Heart right ventricle (tissue), 16 donors: ENCODE data around the gene ADGRL3. TPM values are rescaled to one million over a fixed set of nuclear protein-coding genes. Genes with fewer than 3 reads are reported as not detected.

Source experiments
- ATAC-seq, 8 donors: fragments of 200-7000 bp; cut with Tn5 transposase; one replicate each; pipeline ENCODE4 v1.9.1; 2020; ENCODE audit warnings: mild to moderate bottlenecking in 8 of 8, moderate library complexity in 8 of 8, moderate number of reproducible peaks in 1 of 8
- DNase-seq, 2 donors: peaks; one replicate each; pipeline ENCODE4 v3.0.0-alpha.2; 2020
- H3K27ac ChIP-seq, 10 donors: fragments of 200-600 bp; sonication (generic) in 2 of 10; one replicate each; pipeline versions ENCODE4 v1.5.0 to v1.8.0; 2020 to 2022; ENCODE audit warnings: mild to moderate bottlenecking in 3 of 10
- H3K27me3 ChIP-seq, 7 donors: fragments of 200-600 bp; one replicate each; pipeline ENCODE4 v1.8.0; 2021 to 2022; ENCODE audit warnings: mild to moderate bottlenecking in 2 of 7
- H3K36me3 ChIP-seq, 9 donors: fragments of 200-600 bp; sonication (generic) in 1 of 9; one replicate each; pipeline versions ENCODE4 v1.5.0 to v1.8.0; 2020 to 2022; ENCODE audit warnings: mild to moderate bottlenecking in 2 of 9
- H3K4me1 ChIP-seq, 9 donors: fragments of 200-600 bp; sonication (generic) in 1 of 9; one replicate each; pipeline versions ENCODE4 v1.5.0 to v1.8.0; 2020 to 2022; ENCODE audit warnings: mild to moderate bottlenecking in 4 of 9
- H3K4me3 ChIP-seq, 10 donors: fragments of 200-600 bp; sonication (generic) in 2 of 10; one replicate each; pipeline versions ENCODE4 v1.5.0 to v1.8.0; 2020 to 2022; ENCODE audit warnings: mild to moderate bottlenecking in 7 of 10, moderate library complexity in 2 of 10
- H3K9me3 ChIP-seq, 11 donors: fragments of 200-600 bp in 10 of 11; sonication (generic) in 2 of 11; one replicate each; pipeline versions ENCODE4 v1.5.0 to v1.8.0; 2013 to 2022; ENCODE audit warnings: mild to moderate bottlenecking in 2 of 11, control low read depth in 1 of 11, moderate library complexity in 1 of 11
- CTCF ChIP-seq, 9 donors: fragments of 200-600 bp; sonication (generic) in 2 of 9; IDR thresholded peaks; one replicate each; pipeline versions ENCODE4 v1.5.0 to v1.8.0; 2021 to 2022; ENCODE audit warnings: antibody characterized with exemption in 9 of 9, mild to moderate bottlenecking in 5 of 9, moderate library complexity in 1 of 9
- WGBS, 2 donors: extraction: QIAGEN DNeasy Blood & Tissue Kit; methylation state at CpG; one replicate each; pipeline ENCODE4 v1.1.7; 2013; ENCODE audit warnings: inconsistent platforms in 1 of 2; 5-methylcytosine and 5-hydroxymethylcytosine counted together
- intact Hi-C, 10 donors: fragments of 100-400 bp; cut with DNase I; formaldehyde crosslinking; loops; one replicate each; pipeline versions ENCODE4 v1.11.1 to v1.14.2; 2022
- polyA plus RNA-seq, 2 donors: library from polyadenylated mRNA; stranded (reverse); fragments of 200-250 nt; gene quantifications; one replicate each; pipeline ENCODE4 v1.2.3, GENCODE V29; 2013
- total RNA-seq, 10 donors: library from RNA; stranded (reverse); fragmentation: NEBNext Ultra II Directional in 3 of 10; extraction: Animal tissue kit (Norgen Biotek cat#: 25700) in 3 of 10; gene quantifications; one replicate each; pipeline versions ENCODE4 v1.2.1 to v1.2.4, GENCODE V29; 2021 to 2023
- donor health status: Arrhythmogenic right ventricular cardiomyopathy.
- donor health status: ischemic (EF 13 %, LVEDD 7.1; RV severe dilation, severe dysfunction).
- donor health status: healthy with polysubstance abuse.
- donor health status: DM: no; HTN: yes; CAD: no.
- donor health status: DM: no; HTN: no; CAD: no.
- donor health status: ischemic (EF 25% LVEDD 6.9; RV normal size, moderate dysfunction).
- donor health status: ischemic (EF 25% LVEDD 5.7; RV mildly dilated, moderate dysfunction).
- donor health status: healthy.
- donor health status: DM: yes; HTN: yes; CAD: no.
- donor health status: Ischemic cardiomyopathy.
- donor health status: ischemic (EF 35%, LVEDD 5.7; RV mildly dilated, moderate dysfunction).
- donor health status: nonischemic (EF 11% LVEDD 7.7; RV severe dilation, severe dysfunction).
- donor health status: DM: yes; HTN: yes; CAD: no.
- donor health status: PGD.
- donor health status: ischemic (EF 29% LVEDD 5.4; RV normal size, mild dysfunction).
- donor health status: nonischemic (EF 23%, LVEDD 6.1; RV moderate dilation, normal function).

ADGRL3 gene
- total and polyA plus RNA-seq, 12 donors = 0.36 to 20.9 (median 4.6) TPM

GRCh38 chr4:61320631-61321030 is 120.5 kb downstream of the ADGRL3 start:
- TF ChIP-seq CTCF (IDR thresholded peaks at IDR 0.05) = no peak

GRCh38 chr4:61332693-61333092 is 132.6 kb downstream of the ADGRL3 start:
- Histone ChIP-seq H3K36me3 (no peaks in the 10 kb centered on the region), H3K4me1 (no peaks in the 10 kb centered on the region), H3K27me3 (no peaks in the 10 kb centered on the region), H3K4me3 (no peak overlapping the region), H3K27ac (no peak overlapping the region), H3K9me3 (peaks cover 0 to 22% (median 0%) of the 10 kb centered on the region in 11 donors)
- no peak for TF ChIP-seq CTCF (IDR thresholded peaks at IDR 0.05)
- ATAC-seq = no peak
- intact Hi-C loops = no loop called here
- WGBS, 2 donors = 65 to 68% methylated on average over 4 of the region's 4 CpGs
- DNase-seq = no peak

More at GRCh38 chr4:61320631-61321030, 120.5 kb downstream of the ADGRL3 start:
- 50 to 62% methylated on average over 1 of the region's 1 CpG for WGBS, 2 donors
- no peak for DNase-seq
- Histone ChIP-seq H3K4me3 (no peak overlapping the region), H3K4me1 (peaks cover 0 to 10% (median 0%) of the 10 kb centered on the region in 9 donors), H3K36me3 (no peaks in the 10 kb centered on the region), H3K27ac (no peak overlapping the region), H3K9me3 (peaks cover 0 to 13% (median 0%) of the 10 kb centered on the region in 11 donors), H3K27me3 (no peaks in the 10 kb centered on the region)
- no peak for ATAC-seq
- intact Hi-C loops = no loop called here

- TF ChIP-seq CTCF (IDR thresholded peaks at IDR 0.05) = no peak
- Histone ChIP-seq H3K4me1 (no peaks in the 10 kb centered on the region), H3K27me3 (no peaks in the 10 kb centered on the region), H3K36me3 (no peaks in the 10 kb centered on the region), H3K9me3 (peaks cover 0 to 22% (median 0%) of the 10 kb centered on the region in 11 donors), H3K4me3 (no peak overlapping the region), H3K27ac (no peak overlapping the region)
- ATAC-seq (no peak), DNase-seq (no peak)
- intact Hi-C loops = no loop called here
- WGBS, 2 donors = 62 to 79% methylated on average over 1 of the region's 1 CpG
These were observed 133.4 kb downstream of the ADGRL3 start for GRCh38 chr4:61333490-61333889.

GRCh38 chr4:61335241-61335763 is 135.2 kb downstream of the ADGRL3 start:
- no peaks in the 10 kb centered on the region for H3K4me1 ChIP-seq
- no peak for ATAC-seq
- intact Hi-C loops = no loop called here
- H3K36me3 ChIP-seq = no peaks in the 10 kb centered on the region
- DNase-seq = no peak
- H3K4me3 ChIP-seq = no peak overlapping the region
- H3K27me3 ChIP-seq = no peaks in the 10 kb centered on the region
- TF ChIP-seq CTCF (IDR thresholded peaks at IDR 0.05) = no peak
- no peak overlapping the region for H3K27ac ChIP-seq
- peaks cover 0 to 7% (median 0%) of the 10 kb centered on the region in 11 donors for H3K9me3 ChIP-seq
- 76 to 77% methylated on average over 3 of the region's 3 CpGs for WGBS, 2 donors
